SK-N-SH (cell line): ENCODE results near the gene FAF2. TPM values are rescaled to one million over a fixed set of nuclear protein-coding genes. Genes with fewer than 3 reads are reported as not detected.

ENCODE experiments used
- CTCF ChIA-PET: fragments of 300-600, 350-600 bp; formaldehyde crosslinking; extraction: SDS; loops from one replicate; lab custom pipeline; 2021; lab: Yijun Ruan, JAX
- POLR2A ChIA-PET: fragments of 350-600 bp; sonication (Branson Sonifier 250); formaldehyde crosslinking; extraction: SDS; loops from one replicate; lab custom pipeline; 2020; ENCODE audit warnings: antibody characterized with exemption, inconsistent platforms; lab: Yijun Ruan, JAX
- DNase-seq: peaks from one replicate; pipeline ENCODE4 v3.0.0; 2012
- H2AFZ ChIP-seq: fragments of 200-600 bp; sonication (generic); 2 replicates; pipeline ENCODE4 v1.8.1; 2016; ENCODE audit warnings: antibody characterized with exemption, mild to moderate bottlenecking, low read depth
- H3F3A ChIP-seq: fragments of 200-600 bp; sonication (generic); replicated peaks from 2 replicates; pipeline ENCODE3; 2016; ENCODE audit warnings: antibody characterized with exemption, mild to moderate bottlenecking; ENCODE audit not compliant: insufficient read depth
- H3K27ac ChIP-seq, 2 experiments: fragments of 200-500 bp in 1 of 2; fragments of 200-600 bp in 1 of 2; sonication (Bioruptor generic) in 1 of 2; sonication (generic), shearing (Covaris generic) in 1 of 2; 2 replicates each; pipeline versions ENCODE4 v1.5.1 to v1.6.1; 2014 to 2016; ENCODE audit warnings: low read depth in 2 of 2, inconsistent platforms in 1 of 2, low read length in 1 of 2, mild to moderate bottlenecking in 1 of 2, mixed read lengths in 1 of 2
- H3K27me3 ChIP-seq: fragments of 200-600 bp; sonication (generic), shearing (Covaris generic); 2 replicates; pipeline ENCODE4 v1.6.1; 2016; ENCODE audit warnings: mixed run types; ENCODE audit not compliant: insufficient read depth
- H3K36me3 ChIP-seq, 2 experiments: fragments of 200-500 bp in 1 of 2; fragments of 200-600 bp in 1 of 2; sonication (Bioruptor generic) in 1 of 2; sonication (generic) in 1 of 2; replicated peaks in 1 of 2; 2 replicates each; pipeline versions ENCODE3 to v1.5.1; 2014 to 2016; ENCODE audit warnings: low read length in 1 of 2, mild to moderate bottlenecking in 1 of 2; ENCODE audit not compliant: insufficient read depth in 2 of 2, control insufficient read depth in 1 of 2
- H3K4me1 ChIP-seq, 2 experiments: fragments of 200-500 bp in 1 of 2; fragments of 200-600 bp in 1 of 2; sonication (Bioruptor generic) in 1 of 2; sonication (generic), shearing (Covaris generic) in 1 of 2; 2 replicates each; pipeline versions ENCODE4 v1.5.1 to v1.6.1; 2014 to 2016; ENCODE audit warnings: low read depth in 1 of 2, low read length in 1 of 2, mixed run types in 1 of 2; ENCODE audit not compliant: insufficient read depth in 2 of 2, control insufficient read depth in 1 of 2
- H3K4me2 ChIP-seq: fragments of 200-600 bp; sonication (generic), shearing (Covaris generic); 2 replicates; pipeline ENCODE4 v1.6.1; 2017; ENCODE audit warnings: mixed run types
- H3K4me3 ChIP-seq, 2 experiments: fragments of 200-500 bp in 1 of 2; fragments of 200-600 bp in 1 of 2; sonication (Bioruptor generic) in 1 of 2; sonication (generic), shearing (Covaris generic) in 1 of 2; 2 replicates each; pipeline versions ENCODE4 v1.5.1 to v1.8.1; 2014 to 2016; ENCODE audit warnings: low read depth in 2 of 2, inconsistent platforms in 1 of 2, low read length in 1 of 2, mild to moderate bottlenecking in 1 of 2, mixed read lengths in 1 of 2, moderate library complexity in 1 of 2
- H3K79me2 ChIP-seq: fragments of 200-600 bp; sonication (generic); 2 replicates; pipeline ENCODE4 v1.8.1; 2017; ENCODE audit warnings: mild to moderate bottlenecking; ENCODE audit not compliant: insufficient read depth
- H3K9ac ChIP-seq: fragments of 200-600 bp; sonication (generic); 2 replicates; pipeline ENCODE4 v1.6.1; 2017; ENCODE audit warnings: mixed run types
- H3K9me2 ChIP-seq: fragments of 200-600 bp; sonication (generic); 2 replicates; pipeline ENCODE4 v1.6.1; 2017; ENCODE audit warnings: mixed run types
- H3K9me3 ChIP-seq: fragments of 200-600 bp; sonication (generic); 2 replicates; pipeline ENCODE4 v1.6.1; 2017; ENCODE audit warnings: mixed run types, mild to moderate bottlenecking, moderate library complexity
- H4K20me1 ChIP-seq: fragments of 200-600 bp; sonication (generic); 2 replicates; pipeline ENCODE4 v1.6.1; 2017; ENCODE audit warnings: mild to moderate bottlenecking, mixed run types; ENCODE audit not compliant: insufficient read depth
- FOSL2 ChIP-seq: IDR thresholded peaks from 2 replicates; pipeline ENCODE4 v1.4.0; 2012; ENCODE audit warnings: low read depth, mild to moderate bottlenecking, moderate library complexity, borderline replicate concordance
- FOXJ3 ChIP-seq: sonication (generic); formaldehyde crosslinking; IDR thresholded peaks from 2 replicates; pipeline ENCODE4 v1.5.1; 2020; ENCODE audit warnings: mild to moderate bottlenecking, missing genetic modification reagents
- GATA2 ChIP-seq: sonication (generic); formaldehyde crosslinking; IDR thresholded peaks from 2 replicates; pipeline ENCODE4 v1.5.0; 2020; ENCODE audit warnings: mild to moderate bottlenecking, missing genetic modification reagents
- POLR2AphosphoS5 ChIP-seq: IDR thresholded peaks from 2 replicates; pipeline ENCODE4 v1.6.1; 2012; ENCODE audit warnings: low read depth, low read length
- RCOR1 ChIP-seq: fragments of 150-350 bp; IDR thresholded peaks from 2 replicates; pipeline ENCODE4 v1.6.1; 2017; ENCODE audit warnings: antibody characterized with exemption, low read length
- RFX5 ChIP-seq: IDR thresholded peaks from 2 replicates; pipeline ENCODE4 v1.6.1; 2012; ENCODE audit warnings: mild to moderate bottlenecking, improper control_type of control experiment, low read length
- RXRA ChIP-seq: IDR thresholded peaks from 2 replicates; pipeline ENCODE4 v1.4.0; 2012; ENCODE audit warnings: low read depth, mild to moderate bottlenecking, borderline replicate concordance
- TAF1 ChIP-seq: IDR thresholded peaks from 2 replicates; pipeline ENCODE4 v1.6.1; 2012; ENCODE audit warnings: low read depth, mild to moderate bottlenecking, low read length, moderate library complexity, borderline replicate concordance
- TCF12 ChIP-seq: IDR thresholded peaks from 2 replicates; pipeline ENCODE4 v1.4.0; 2012
- TEAD4 ChIP-seq: IDR thresholded peaks from 2 replicates; pipeline ENCODE4 v1.4.0; 2012; ENCODE audit warnings: mild to moderate bottlenecking, borderline replicate concordance; ENCODE audit not compliant: insufficient read depth
- WGBS: methylation state at CpG from one replicate; pipeline ENCODE4 v1.1.6; 2017; ENCODE audit warnings: low lambda C conversion rate; 5-methylcytosine and 5-hydroxymethylcytosine counted together
- polyA plus RNA-seq, 3 experiments: library from polyadenylated mRNA; depleted of rRNA; stranded (reverse); fragments of >200 nt; gene quantifications; 2 replicates each; pipeline ENCODE4 v1.2.3, GENCODE V29; 2012
- TF ChIP-seq, protein P1 (sequence below): IDR thresholded peaks from 2 replicates; pipeline ENCODE4 v1.6.1; 2012; ENCODE audit warnings: mild to moderate bottlenecking, low read depth, low read length, moderate library complexity
- TF ChIP-seq, protein P2 (sequence below): fragments of 200-600 bp; sonication (generic); IDR thresholded peaks from 2 replicates; pipeline ENCODE4 v1.6.1; 2017; ENCODE audit warnings: antibody characterized with exemption, mild to moderate bottlenecking, moderate library complexity
- TF ChIP-seq, protein P3 (sequence below): IDR thresholded peaks from 2 replicates; pipeline ENCODE4 v1.4.0; 2012; ENCODE audit warnings: low read depth, borderline replicate concordance

Gene FAF2
- polyA plus RNA-seq, 1 of the 3 experiments (the other 2 are of a cell fraction) = 25.5 TPM

DNA sequence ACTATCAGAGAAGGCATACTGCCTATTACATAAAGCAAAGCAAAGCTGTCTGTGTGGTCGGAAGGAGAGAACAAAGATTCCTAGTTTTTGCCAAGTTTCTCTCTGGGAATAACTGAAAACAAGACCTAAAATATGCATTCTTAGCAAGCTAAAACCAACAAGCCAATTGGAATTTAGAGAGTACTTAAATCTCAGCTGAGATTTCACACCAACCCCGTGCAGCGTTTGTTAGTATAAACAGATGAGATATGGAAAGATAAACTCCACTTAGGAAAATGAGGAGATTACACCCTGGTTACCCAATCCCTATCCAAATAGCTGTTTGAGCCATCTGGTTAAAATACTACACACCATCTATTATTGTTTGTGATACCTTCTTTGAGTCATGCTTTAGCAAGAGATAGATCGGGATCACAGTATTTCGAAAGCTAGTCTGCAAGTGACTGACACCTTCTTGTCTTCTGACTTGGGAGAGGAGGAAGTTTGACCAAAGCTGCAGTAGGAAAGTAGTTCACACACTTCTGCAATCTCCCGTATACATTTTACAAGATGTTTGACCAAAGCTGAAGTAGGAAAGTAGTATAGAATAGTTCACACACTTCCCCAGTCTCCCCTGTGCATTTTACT lies 18.2 kb downstream of the FAF2 start:
- no peak overlapping the region for H3K9ac ChIP-seq
- peaks cover 53% of the 10 kb centered on the region for H4K20me1 ChIP-seq
- peaks cover 97% of the 10 kb centered on the region for H3K79me2 ChIP-seq
- DNase-seq = no peak
- TF ChIP-seq, protein P1, sequence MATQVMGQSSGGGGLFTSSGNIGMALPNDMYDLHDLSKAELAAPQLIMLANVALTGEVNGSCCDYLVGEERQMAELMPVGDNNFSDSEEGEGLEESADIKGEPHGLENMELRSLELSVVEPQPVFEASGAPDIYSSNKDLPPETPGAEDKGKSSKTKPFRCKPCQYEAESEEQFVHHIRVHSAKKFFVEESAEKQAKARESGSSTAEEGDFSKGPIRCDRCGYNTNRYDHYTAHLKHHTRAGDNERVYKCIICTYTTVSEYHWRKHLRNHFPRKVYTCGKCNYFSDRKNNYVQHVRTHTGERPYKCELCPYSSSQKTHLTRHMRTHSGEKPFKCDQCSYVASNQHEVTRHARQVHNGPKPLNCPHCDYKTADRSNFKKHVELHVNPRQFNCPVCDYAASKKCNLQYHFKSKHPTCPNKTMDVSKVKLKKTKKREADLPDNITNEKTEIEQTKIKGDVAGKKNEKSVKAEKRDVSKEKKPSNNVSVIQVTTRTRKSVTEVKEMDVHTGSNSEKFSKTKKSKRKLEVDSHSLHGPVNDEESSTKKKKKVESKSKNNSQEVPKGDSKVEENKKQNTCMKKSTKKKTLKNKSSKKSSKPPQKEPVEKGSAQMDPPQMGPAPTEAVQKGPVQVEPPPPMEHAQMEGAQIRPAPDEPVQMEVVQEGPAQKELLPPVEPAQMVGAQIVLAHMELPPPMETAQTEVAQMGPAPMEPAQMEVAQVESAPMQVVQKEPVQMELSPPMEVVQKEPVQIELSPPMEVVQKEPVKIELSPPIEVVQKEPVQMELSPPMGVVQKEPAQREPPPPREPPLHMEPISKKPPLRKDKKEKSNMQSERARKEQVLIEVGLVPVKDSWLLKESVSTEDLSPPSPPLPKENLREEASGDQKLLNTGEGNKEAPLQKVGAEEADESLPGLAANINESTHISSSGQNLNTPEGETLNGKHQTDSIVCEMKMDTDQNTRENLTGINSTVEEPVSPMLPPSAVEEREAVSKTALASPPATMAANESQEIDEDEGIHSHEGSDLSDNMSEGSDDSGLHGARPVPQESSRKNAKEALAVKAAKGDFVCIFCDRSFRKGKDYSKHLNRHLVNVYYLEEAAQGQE = no peak
- TF ChIP-seq TEAD4 (no peak), POLR2AphosphoS5 (no peak), TCF12 (peak; percentile 49; the same call in 1 of the 2 replicates)
- TF ChIP-seq, protein P2, sequence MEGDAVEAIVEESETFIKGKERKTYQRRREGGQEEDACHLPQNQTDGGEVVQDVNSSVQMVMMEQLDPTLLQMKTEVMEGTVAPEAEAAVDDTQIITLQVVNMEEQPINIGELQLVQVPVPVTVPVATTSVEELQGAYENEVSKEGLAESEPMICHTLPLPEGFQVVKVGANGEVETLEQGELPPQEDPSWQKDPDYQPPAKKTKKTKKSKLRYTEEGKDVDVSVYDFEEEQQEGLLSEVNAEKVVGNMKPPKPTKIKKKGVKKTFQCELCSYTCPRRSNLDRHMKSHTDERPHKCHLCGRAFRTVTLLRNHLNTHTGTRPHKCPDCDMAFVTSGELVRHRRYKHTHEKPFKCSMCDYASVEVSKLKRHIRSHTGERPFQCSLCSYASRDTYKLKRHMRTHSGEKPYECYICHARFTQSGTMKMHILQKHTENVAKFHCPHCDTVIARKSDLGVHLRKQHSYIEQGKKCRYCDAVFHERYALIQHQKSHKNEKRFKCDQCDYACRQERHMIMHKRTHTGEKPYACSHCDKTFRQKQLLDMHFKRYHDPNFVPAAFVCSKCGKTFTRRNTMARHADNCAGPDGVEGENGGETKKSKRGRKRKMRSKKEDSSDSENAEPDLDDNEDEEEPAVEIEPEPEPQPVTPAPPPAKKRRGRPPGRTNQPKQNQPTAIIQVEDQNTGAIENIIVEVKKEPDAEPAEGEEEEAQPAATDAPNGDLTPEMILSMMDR = no peak
- TF ChIP-seq, protein P3, sequence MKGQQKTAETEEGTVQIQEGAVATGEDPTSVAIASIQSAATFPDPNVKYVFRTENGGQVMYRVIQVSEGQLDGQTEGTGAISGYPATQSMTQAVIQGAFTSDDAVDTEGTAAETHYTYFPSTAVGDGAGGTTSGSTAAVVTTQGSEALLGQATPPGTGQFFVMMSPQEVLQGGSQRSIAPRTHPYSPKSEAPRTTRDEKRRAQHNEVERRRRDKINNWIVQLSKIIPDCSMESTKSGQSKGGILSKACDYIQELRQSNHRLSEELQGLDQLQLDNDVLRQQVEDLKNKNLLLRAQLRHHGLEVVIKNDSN = no peak
- H3K4me1 ChIP-seq = no peaks in the 10 kb centered on the region
- CTCF ChIA-PET = no interaction called here
- peaks cover 6% of the 10 kb centered on the region for H3F3A ChIP-seq
- no peak overlapping the region for H2AFZ ChIP-seq
- no peaks in the 10 kb centered on the region for H3K9me3 ChIP-seq
- H3K4me2 ChIP-seq = no peak overlapping the region
- WGBS = 67% methylated on average over 6 of the region's 6 CpGs
- POLR2A ChIA-PET = no interaction called here
- no peaks in the 10 kb centered on the region for H3K27me3 ChIP-seq
- peaks cover 8 to 11% of the 10 kb centered on the region in 2 experiments for H3K36me3 ChIP-seq
- no peak overlapping the region for H3K4me3 ChIP-seq
- no peaks in the 10 kb centered on the region for H3K9me2 ChIP-seq
- H3K27ac ChIP-seq = peak overlapping the region in 1 of 2 experiments; percentile 35; a peak in 2 of 4 replicates

DNA sequence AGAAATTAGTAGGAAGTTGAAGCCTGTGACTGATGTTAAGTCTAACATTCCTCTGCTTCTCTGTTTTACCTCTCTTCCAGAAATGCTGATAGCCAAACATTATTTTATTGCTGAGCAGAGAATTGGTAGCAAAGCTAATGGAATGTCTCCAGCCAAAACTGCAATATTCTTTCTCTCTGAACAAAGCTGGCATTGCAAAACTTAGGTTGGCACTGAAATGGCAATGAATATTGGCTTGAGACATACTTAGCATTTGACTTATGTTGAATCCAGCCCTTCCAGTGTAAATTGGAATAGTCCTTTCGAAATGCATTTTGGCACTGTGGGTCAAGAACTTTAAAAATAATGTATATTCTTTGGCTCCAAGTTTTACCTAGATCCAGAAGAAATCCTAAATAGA lies 21.1 kb downstream of the FAF2 start:
- Histone ChIP-seq H3K9me3 (no peaks in the 10 kb centered on the region), H3K79me2 (peaks cover 90% of the 10 kb centered on the region), H4K20me1 (peaks cover 42% of the 10 kb centered on the region), H3K36me3 (peaks cover 8 to 17% of the 10 kb centered on the region in 2 experiments), H3K27me3 (no peaks in the 10 kb centered on the region), H3F3A (peaks cover 22% of the 10 kb centered on the region), H3K27ac (no peak overlapping the region), H2AFZ (no peak overlapping the region), H3K4me1 (0 out of 4 replicates have a peak, but pooled peaks cover 0 to 2% of the 10 kb centered on the region in 2 experiments), H3K9ac (no peak overlapping the region), H3K9me2 (no peaks in the 10 kb centered on the region), H3K4me3 (no peak overlapping the region), H3K4me2 (no peak overlapping the region)
- CTCF ChIA-PET = interaction anchor here (1.5 to 1.6 kb wide), 2 partner anchors 21 to 73 kb away, joined by 3 to 5 read pairs; partner anchors contain the start of gene FAF2
- no peak for DNase-seq
- WGBS = 100% methylated on average over 1 of the region's 1 CpG
- POLR2A ChIA-PET = interaction anchor here (0.6 kb wide), 1 partner anchor 19 kb away, joined by 3 read pairs; no protein-coding TSS in a partner anchor
- TF ChIP-seq, protein P3 = no peak
- no peak for TF ChIP-seq RXRA
- no peak for TF ChIP-seq TAF1
- TF ChIP-seq RFX5 = no peak
- TF ChIP-seq GATA2 (CRISPR knock-in tag) = no peak
- TF ChIP-seq FOXJ3 (CRISPR knock-in tag) = no peak
- no peak for TF ChIP-seq RCOR1
- no peak for TF ChIP-seq FOSL2
